Natural killer cell (primary cell): ENCODE results near the gene NFS1. TPM values are rescaled to one million over a fixed set of nuclear protein-coding genes. Genes with fewer than 3 reads are reported as not detected.

Experiments
- ATAC-seq, 3 donors: fragments of 150-1000 bp in 2 of 3; fragments of 200-7000 bp in 1 of 3; cut with Tn5 transposase; 1 replicate in 1 of 3; 2 replicates in 2 of 3; pipeline ENCODE4 v1.10.0; 2021; ENCODE audit warnings: mild to moderate bottlenecking in 2 of 3, moderate library complexity in 2 of 3
- DNase-seq, 2 donors: peaks; one replicate each; pipeline versions ENCODE4 v3.0.0 to v3.0.0-alpha.2; 2013 to 2021; ENCODE audit warnings: mixed read lengths in 1 of 2
- H3K27ac ChIP-seq: one replicate; pipeline ENCODE4 v1.5.1; 2013; ENCODE audit warnings: mild to moderate bottlenecking, low read length
- H3K27me3 ChIP-seq: one replicate; pipeline ENCODE4 v1.6.1; 2013; ENCODE audit warnings: low read length; ENCODE audit not compliant: control insufficient read depth, insufficient read depth
- H3K36me3 ChIP-seq: one replicate; pipeline ENCODE4 v1.6.1; 2013; ENCODE audit warnings: low read length; ENCODE audit not compliant: control insufficient read depth, insufficient read depth
- H3K4me1 ChIP-seq: one replicate; pipeline ENCODE4 v1.6.1; 2013; ENCODE audit warnings: low read length; ENCODE audit not compliant: control insufficient read depth, insufficient read depth
- H3K4me3 ChIP-seq: one replicate; pipeline ENCODE4 v1.5.1; 2013; ENCODE audit warnings: low read length
- H3K9me3 ChIP-seq: one replicate; pipeline ENCODE4 v1.6.1; 2013; ENCODE audit warnings: low read length; ENCODE audit not compliant: control insufficient read depth, insufficient read depth
- H3K27ac Mint-ChIP-seq, 2 donors: one replicate each; pipeline ENCODE4 v1.8.0; 2022; ENCODE audit warnings: mild to moderate bottlenecking in 2 of 2, mixed read lengths in 2 of 2, moderate library complexity in 1 of 2
- H3K27me3 Mint-ChIP-seq, 2 donors: one replicate each; pipeline ENCODE4 v1.8.0; 2022; ENCODE audit warnings: low read depth in 2 of 2, mixed read lengths in 2 of 2
- H3K36me3 Mint-ChIP-seq: one replicate; pipeline ENCODE4 v1.8.0; 2022; ENCODE audit warnings: mixed read lengths
- H3K4me1 Mint-ChIP-seq, 2 donors: one replicate each; pipeline ENCODE4 v1.8.0; 2022; ENCODE audit warnings: mixed read lengths in 2 of 2
- H3K4me3 Mint-ChIP-seq: one replicate; pipeline ENCODE4 v1.8.0; 2022; ENCODE audit warnings: mild to moderate bottlenecking, moderate library complexity, mixed read lengths
- H3K9me3 Mint-ChIP-seq, 2 donors: one replicate each; pipeline ENCODE4 v1.8.0; 2022; ENCODE audit warnings: mixed read lengths in 2 of 2
- WGBS: methylation state at CpG from one replicate; pipeline ENCODE4 v1.1.7; 2013; ENCODE audit warnings: missing lambda C conversion rate; ENCODE audit not compliant: insufficient coverage; 5-methylcytosine and 5-hydroxymethylcytosine counted together
- intact Hi-C: fragments of 100-400 bp; cut with micrococcal nuclease; formaldehyde crosslinking; loops from one replicate; pipeline ENCODE4 v1.14.2; 2022
- total RNA-seq, 4 donors: library from RNA; stranded (reverse); fragments of 120-200 nt in 1 of 4; gene quantifications; one replicate each; pipeline versions ENCODE4 v1.2.3 to v1.2.4, GENCODE V29; 2013 to 2022
- TF ChIP-seq, protein P1 (sequence below): fragments of 200-600 bp; IDR thresholded peaks from one replicate; pipeline ENCODE4 v1.8.0; 2022; ENCODE audit warnings: antibody characterized with exemption

Gene NFS1
- total RNA-seq, 3 donors from 2014 or later (not counting 1 experiment from before 2014, with no cell fraction given) = 11.3 to 20.8 (median 16.0) TPM

GRCh38 chr20:35742741-35743523 lies 43.8 kb upstream of the NFS1 start:
- Histone ChIP-seq H3K4me3 (peak overlapping the region; percentile 69), H3K36me3 (peaks cover 29% of the 10 kb centered on the region), H3K4me1 (peaks cover 34% of the 10 kb centered on the region), H3K27ac (peak overlapping the region; percentile 96), H3K27me3 (no peaks in the 10 kb centered on the region), H3K9me3 (no peaks in the 10 kb centered on the region)
- no peak for ATAC-seq
- TF ChIP-seq, protein P1, sequence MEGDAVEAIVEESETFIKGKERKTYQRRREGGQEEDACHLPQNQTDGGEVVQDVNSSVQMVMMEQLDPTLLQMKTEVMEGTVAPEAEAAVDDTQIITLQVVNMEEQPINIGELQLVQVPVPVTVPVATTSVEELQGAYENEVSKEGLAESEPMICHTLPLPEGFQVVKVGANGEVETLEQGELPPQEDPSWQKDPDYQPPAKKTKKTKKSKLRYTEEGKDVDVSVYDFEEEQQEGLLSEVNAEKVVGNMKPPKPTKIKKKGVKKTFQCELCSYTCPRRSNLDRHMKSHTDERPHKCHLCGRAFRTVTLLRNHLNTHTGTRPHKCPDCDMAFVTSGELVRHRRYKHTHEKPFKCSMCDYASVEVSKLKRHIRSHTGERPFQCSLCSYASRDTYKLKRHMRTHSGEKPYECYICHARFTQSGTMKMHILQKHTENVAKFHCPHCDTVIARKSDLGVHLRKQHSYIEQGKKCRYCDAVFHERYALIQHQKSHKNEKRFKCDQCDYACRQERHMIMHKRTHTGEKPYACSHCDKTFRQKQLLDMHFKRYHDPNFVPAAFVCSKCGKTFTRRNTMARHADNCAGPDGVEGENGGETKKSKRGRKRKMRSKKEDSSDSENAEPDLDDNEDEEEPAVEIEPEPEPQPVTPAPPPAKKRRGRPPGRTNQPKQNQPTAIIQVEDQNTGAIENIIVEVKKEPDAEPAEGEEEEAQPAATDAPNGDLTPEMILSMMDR = no peak
- intact Hi-C loops = loop anchor here (1.0 to 5.0 kb wide), 7 partner anchors 25 to 209 kb away; partner anchors contain the start of genes CPNE1, ERGIC3, RBM12 and SCAND1
- H3K27ac Mint-ChIP-seq = peak overlapping the region; percentile 98 to 99
- H3K9me3 Mint-ChIP-seq = no peaks in the 10 kb centered on the region
- peaks cover 28% of the 10 kb centered on the region for H3K36me3 Mint-ChIP-seq
- H3K4me1 Mint-ChIP-seq = peaks cover 53 to 59% of the 10 kb centered on the region in 2 donors
- peak overlapping the region; percentile 99 for H3K4me3 Mint-ChIP-seq
- peak in 1 of 2 donors; percentile 62 for DNase-seq
- H3K27me3 Mint-ChIP-seq = no peaks in the 10 kb centered on the region
- 2% methylated on average over 7 of the region's 8 CpGs for WGBS

DNA sequence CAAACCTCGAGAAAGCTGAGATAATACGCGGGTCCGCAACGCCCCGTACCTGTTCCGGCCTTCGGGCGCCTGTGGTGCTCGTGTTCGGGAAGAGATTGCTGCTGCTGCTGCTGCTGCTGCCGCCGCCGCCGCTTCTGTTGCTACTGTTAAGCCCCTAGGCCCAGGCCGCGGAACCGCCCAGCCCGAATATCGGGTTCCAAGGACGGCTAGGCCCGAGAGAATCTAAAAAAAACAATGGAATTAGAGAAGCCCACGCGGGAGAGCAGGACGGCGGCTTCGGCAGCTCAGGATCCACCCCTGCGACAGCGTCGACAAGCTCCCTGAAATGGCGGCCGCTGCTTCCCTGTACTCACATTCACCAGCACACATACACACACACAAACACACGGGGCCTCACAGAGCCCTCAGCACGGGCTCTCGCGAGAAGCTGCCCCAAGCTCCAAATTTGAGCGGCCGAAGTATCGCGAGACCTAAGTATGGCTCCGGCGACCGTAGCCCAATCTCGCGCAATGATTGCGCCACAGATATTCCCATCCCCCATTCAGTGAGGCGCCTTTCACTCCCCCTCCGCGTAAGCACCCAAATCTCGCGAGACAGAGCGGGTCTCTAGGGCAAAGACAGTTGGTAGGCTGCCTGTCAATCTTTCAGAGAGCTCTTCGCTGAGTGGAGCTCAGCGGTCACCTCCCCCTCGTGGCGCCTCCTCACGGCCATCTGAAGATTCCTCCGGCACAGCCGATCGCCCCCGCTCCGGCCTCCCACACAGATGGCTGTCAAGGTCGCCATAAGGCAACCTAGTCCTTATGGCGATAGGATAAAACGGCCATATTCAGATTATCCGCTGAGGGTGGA lies 43.0 kb upstream of the NFS1 start, which contains the start of gene RBM39:
Gene RBM39 (minus strand): TSS at position 369 of the 849 bp plus-strand sequence. CDS start 1,386 bp downstream, outside the sequence.
- H3K36me3 ChIP-seq = peaks cover 32% of the 10 kb centered on the region
- H3K9me3 ChIP-seq = no peaks in the 10 kb centered on the region
- peak within 1 kb of the TSS; percentile 98 for H3K4me3 ChIP-seq
- Mint-ChIP-seq H3K27me3 (no peaks in the 10 kb centered on the region), H3K4me1 (peaks cover 57 to 59% of the 10 kb centered on the region in 2 donors), H3K9me3 (no peaks in the 10 kb centered on the region), H3K4me3 (peak within 1 kb of the TSS; percentile 99), H3K36me3 (peaks cover 28% of the 10 kb centered on the region), H3K27ac (peak within 1 kb of the TSS; percentile 98 to 99)
- intact Hi-C loops = loop anchor here (1.0 to 5.0 kb wide), 7 partner anchors 26 to 210 kb away; partner anchors contain the start of genes CPNE1, ERGIC3, RBM12 and SCAND1
- TF ChIP-seq, protein P1 = peak; percentile 23
- WGBS = under 1% methylated on average over 66 of the region's 66 CpGs
- H3K27ac ChIP-seq = peak within 1 kb of the TSS; percentile 99
- peaks cover 41% of the 10 kb centered on the region for H3K4me1 ChIP-seq
- ATAC-seq (peak; percentile 75 to 94 (median 83)), DNase-seq (peak; percentile 97 to 100)
- no peaks in the 10 kb centered on the region for H3K27me3 ChIP-seq

DNA sequence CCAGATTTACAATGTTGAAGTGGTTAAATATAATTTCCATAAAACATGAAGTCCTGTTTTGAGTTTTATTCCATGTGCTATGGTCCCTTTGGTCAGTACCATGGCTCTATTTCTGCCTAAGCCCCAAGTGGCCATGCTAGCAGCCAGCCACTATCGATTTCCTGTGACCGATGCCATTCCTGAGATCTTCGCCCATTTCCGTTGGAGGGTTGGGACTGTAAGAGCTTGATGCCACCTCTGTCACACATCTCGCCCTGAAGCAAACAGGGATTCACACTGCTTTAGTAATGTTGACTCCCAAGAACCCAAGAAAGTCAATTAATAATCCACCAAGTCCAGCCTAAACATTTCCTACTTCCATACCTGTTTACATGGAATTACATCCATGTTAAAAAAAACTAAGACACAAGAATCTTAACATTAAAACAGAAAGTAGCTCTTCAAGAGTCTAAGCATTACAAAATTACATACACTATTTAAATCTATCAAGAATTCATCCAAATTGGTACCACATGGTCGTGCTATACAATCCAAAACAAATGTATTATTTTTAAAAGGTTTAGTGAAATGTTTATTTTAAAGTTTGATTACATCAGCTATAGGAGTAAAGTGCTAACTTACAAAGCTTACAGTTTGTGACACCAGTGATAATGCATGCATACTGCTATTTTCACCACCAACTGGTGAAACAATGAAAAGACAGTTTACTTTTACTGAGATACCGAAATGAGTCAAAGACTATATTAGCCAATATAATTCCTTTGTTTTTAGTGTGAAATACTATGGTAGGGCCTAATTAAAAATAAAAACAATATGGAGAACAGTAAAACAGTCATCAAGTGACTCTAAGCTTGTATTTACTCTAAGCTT lies 40.4 kb upstream of the NFS1 start:
- peak in 1 of 3 donors; percentile 12 for ATAC-seq
- peak overlapping the region; percentile 98 to 99 for H3K27ac Mint-ChIP-seq
- WGBS = 56% methylated on average over 5 of the region's 7 CpGs
- no peaks in the 10 kb centered on the region for H3K27me3 Mint-ChIP-seq
- Histone ChIP-seq H3K27me3 (no peaks in the 10 kb centered on the region), H3K27ac (peak overlapping the region; percentile 99), H3K36me3 (peaks cover 56% of the 10 kb centered on the region), H3K9me3 (no peaks in the 10 kb centered on the region), H3K4me1 (peaks cover 47% of the 10 kb centered on the region), H3K4me3 (no peak overlapping the region)
- peaks cover 68 to 70% of the 10 kb centered on the region in 2 donors for H3K4me1 Mint-ChIP-seq
- DNase-seq = peak in 1 of 2 donors; percentile 65
- H3K9me3 Mint-ChIP-seq = no peaks in the 10 kb centered on the region
- peak overlapping the region; percentile 99 for H3K4me3 Mint-ChIP-seq
- TF ChIP-seq, protein P1 = peak; percentile 42
- intact Hi-C loops = loop anchor here (2.0 to 5.0 kb wide), 5 partner anchors 17 to 213 kb away; partner anchors contain the start of genes ERGIC3 and SCAND1
- peaks cover 31% of the 10 kb centered on the region for H3K36me3 Mint-ChIP-seq
